CD4-positive, alpha-beta T cell treated with Interleukin-12 subunit alpha and Interleukin-12 subunit beta, for 1 hour (primary cell): ENCODE data around the gene DVL1.

Source experiments
- DNase-seq: peaks from one replicate; pipeline ENCODE4 v3.0.0-alpha.2; 2020

Gene DVL1

DNA sequence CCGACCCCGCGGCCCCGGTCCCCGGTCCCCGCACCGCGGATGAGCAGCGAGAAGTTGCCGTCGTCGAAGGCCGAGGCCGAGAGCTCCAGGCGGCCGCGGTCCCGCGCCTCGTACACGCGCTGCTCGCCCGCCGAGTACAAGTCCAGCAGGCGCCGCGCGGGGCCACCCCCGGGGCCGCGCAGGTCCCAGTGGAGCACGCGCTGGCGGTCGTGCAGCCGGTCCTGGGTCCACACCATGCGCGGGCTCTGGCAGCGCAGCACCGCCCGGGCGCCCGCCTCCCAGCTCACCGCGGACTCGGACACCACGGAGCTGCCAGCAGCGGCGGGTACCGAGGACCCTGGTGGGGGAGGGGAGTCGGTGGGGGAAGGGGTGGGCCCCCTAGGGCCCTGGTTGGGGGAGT lies 6.2 kb upstream of the DVL1 start:
- DNase-seq = no peak

DNA sequence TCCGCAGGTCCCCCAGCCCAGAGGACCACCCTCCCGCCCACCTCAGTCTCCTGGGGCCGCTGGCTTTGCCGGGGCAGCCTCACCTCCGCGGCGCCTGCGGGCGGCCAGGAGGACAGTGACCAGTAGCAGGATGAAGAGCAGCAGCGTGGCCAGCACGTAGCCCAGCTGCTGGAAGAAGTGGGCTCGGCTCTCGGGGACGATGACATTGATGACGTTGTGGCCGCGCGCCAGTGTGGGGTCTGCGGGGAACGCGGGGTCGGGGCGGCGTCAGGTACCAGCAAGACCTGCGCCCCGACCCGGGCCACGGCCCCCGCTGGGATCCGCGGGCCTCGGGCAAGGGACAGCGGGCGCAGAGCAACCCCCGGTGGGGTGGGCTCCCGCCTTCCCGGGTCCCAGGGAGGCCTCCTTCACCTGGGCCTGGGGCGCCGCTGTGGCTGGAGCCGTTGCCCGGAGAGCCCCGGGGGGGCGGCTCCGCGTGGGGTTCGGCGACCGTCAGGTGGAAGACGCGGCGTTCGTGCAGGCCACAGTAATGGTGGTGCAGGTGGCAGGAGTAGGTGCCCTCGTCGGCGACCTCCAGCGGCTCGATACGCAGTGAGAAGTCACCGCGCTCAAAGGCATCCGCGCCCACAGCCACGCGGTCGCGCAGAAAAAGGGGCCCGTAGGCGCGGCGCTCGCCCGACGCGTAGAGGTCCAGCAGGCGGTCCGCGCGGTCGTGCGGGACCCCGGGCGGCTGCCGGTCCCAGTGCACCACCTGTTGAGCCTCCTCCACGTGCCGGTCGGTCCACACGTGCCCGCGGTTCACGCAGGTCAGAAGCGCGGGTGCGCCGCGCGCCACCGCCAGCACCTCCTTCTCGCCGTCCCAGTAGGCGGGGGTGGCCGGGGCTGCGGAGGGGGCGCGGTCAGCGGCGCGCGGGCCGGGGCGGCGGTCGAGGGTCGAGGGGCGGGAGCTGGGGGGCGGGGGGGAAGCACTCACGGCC lies 5.3 kb upstream of the DVL1 start:
- DNase-seq = peak; percentile 37

GRCh38 chr1:1353389-1354151 lies 4.4 kb upstream of the DVL1 start:
- no peak for DNase-seq

DNA sequence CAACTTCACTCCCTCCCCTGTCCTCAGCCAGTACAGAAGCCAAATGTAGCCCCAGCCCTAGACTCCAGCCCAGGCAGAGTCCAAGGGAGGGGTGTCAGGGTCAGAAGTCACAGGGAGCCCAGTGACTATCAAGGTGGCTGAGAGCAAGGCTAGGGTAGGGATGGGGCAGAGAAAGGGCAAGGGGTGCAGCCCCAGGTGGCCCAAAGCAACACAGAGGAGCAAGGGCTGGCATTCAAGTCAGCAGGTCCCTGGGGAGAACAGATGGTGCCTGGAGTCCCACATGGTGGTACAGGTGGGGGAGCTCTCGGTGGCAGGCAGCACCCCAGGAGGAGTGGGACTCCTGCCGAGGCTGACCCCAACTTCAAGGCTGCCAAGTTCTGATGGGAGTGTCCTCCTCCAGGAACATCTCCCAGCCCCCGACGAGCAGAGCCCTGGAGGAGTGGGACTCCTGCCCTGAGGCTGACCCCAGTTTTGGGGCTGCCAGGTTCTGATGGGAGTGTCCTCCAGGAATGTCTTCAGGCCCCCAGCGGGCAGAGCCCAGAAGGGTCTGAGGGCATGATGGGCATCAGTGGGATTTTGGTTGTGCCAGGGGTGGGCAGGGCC lies 3.7 kb upstream of the DVL1 start:
- DNase-seq = no peak

DNA sequence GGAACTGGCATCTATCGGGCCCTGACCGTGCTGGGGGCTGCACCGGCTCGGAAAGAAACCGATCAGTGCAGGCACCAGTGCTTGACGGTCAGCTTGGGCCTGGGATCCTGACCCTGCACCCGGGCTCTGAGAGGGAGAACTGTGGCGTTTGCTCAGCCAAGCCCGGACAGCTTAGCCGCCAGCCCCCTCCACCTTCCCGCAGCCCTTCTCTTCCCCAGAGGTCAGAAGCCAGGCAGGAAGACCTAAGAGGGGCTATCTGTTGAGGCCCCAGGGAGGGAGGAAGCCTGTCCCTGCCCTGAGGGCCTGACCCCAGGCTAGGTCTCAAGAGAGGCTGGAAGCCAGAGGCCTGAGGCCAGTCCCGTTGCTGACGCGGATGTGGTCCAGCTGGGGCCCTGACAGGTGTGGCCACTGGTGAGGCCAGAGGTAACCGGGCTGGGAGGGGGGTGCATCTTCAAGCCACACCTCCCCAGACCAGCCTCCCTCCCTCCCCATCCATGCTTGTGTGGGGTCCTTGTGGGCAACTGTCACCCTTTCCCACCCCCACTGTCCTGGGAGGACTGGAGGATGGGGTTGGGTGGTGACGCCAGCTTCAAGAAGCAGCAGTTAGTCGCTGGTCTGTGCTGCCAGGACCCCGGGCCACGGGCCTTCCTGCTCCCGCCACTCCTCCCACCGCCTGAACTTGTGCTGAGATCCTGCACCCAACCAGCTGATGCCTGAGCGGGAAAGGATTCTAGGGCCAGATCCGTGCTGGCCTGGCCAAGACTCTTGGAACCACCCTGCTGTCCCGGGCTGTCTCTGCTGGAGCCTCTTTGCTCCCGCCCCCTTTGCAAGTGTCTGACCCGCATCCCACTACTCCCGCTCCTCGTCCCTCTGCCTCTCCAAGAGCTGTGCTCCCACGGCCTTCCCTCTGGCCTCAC lies 2.6 kb upstream of the DVL1 start:
- DNase-seq = no peak

DNA sequence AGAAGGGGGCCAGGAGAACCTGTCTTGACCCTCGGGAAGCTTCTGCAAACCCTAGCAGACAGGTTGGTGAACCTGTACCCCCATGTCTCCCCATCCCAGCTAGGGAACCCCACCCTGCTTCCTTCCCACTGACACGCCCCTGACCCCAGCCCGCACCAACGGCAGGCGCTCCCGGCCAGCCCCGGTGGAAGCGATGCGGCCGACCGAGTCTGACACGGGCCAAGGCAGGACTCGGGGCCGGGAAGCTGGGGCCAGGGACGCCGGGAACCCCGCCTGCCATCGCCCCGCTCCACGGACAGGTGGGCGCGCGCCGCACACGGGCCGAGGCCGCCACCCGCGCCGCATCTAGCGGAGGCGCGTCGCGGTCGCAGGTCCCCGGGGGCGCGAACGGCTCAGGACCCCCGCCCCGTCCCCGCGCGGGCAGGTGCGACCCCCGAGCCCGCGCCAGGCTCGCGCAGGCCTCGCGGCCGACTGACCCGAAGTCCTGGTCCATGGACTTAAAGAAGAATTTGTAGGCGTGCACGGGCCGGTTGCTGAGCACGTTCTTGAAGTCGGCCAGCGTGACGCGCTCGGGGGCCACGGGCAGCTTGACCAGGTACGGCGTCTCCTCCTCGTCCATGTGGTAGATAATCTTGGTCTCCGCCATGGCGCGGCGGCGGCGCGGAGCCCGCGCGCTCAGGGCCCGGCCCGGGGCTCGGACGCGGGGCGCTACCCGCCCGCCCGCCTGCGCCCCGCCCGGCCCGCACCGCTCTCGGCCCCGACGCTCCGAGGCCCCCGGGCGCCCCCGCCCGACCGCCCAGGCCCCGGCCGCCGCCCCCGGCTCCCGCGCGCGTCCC lies 580 bp downstream of the DVL1 start:
- no peak for DNase-seq

DNA sequence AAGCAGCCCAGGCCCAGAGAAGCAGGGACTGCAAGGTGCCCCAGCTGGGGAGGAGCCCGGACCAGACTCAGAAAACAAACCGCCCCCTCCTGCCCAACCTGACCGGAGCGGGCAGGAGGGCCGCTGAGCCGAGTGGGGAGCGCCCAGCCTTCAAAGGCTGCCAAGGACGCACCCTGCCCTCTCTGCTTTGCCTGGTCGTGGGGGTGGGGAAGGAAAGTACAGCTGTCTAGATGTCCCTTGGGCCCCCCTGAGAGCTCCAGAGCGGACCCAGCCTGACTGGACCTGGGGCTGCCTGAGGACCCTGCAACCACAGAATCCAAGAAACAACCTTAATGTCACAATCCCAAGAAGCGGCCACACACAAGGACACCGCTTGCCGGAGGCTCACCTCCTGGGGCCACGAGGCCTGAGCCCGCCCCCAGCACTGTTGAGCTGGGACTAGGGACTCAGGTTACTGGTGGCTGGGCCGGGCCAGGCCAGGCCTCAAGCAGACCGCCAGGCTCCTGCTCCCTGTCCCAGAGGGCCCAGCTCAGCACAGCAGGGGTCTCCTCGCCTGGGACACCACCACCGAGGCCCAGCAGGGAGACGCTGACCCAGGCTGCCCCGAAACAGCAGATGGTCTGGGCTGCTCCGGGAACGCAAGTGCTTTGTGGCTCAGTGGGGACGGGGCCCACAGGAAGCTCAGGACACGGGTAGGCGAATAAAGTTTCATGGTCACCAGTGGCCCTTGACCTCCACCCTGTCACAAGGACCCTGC lies 1.4 kb downstream of the DVL1 start:
- DNase-seq = no peak

DNA sequence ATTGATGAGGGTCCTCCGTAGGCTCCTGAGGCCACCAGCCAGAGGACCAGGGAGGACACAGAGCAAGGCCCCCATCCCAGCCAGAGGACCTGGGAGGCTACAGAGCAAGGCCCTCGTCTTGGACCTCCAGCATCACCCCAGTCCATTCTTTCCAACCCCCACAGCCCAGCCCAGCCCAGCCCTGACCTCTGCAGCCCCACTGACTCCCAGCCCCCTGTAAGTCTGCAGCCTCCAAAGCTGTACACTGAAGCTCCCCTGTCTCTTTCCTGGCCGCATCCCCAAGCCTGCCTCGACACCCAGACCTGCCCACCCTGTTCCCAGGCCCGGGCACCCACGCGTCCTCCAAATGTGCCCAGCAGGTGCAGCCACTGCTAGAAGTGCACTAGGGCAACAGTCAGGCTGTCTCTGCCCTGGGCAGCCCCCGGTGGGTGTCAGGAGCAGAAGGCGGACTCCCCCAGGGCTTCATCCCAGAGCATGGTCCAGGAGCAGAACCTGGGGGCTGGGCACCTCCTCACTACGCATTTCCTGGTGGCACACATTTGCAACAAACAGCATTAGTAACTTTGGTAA lies 2.1 kb downstream of the DVL1 start:
- no peak for DNase-seq

DNA sequence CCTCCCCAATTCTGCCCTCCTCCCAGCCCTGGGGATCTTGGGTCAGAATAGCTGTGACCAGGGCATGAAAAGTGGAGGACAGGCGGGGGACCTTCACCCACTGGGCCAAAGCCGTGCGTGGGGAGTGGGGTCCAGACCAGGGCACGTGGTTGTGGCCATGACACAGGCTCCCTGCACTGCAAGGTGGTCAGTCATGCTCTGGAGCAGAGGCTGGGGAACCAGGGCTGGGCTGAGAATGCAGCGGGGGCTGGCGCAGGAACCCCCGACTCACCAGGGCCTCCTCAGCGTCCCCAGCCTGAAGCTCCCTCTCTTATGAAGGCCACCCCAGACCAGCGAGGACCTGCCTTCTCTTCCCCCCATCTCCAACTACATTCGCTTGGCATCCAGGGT lies 2.7 kb downstream of the DVL1 start:
- no peak for DNase-seq

DNA sequence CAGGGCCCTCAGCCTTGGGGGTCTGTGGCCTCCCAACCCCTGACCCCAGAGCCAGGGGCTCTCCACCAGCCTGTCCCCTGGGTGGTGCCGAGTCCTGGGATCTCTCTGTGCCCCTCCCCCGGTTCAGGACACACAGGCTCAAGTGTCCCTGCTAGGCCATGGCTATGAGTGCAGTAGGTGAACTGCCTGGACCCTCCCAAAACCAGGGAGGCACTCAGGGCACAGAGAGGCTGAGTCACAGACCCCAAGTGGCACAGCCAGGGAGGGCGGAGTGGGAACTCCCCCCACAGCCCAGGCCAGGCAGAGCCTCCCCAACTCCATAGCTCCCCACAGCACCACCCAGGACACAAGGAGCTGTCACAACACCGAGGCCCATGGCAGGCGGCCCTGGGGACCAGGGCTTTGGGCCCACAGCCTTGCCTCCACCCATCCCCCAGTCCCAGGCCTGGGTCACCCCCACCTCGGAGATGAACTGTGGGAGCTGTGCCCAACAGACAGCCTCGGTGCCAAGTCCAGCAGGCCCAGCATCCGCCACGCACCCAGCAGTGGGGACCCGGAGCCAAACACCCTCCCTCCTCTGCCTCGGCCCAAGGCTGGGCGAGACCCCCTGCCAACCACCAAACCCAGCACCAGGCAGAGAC lies 3.2 kb downstream of the DVL1 start:
- no peak for DNase-seq

DNA sequence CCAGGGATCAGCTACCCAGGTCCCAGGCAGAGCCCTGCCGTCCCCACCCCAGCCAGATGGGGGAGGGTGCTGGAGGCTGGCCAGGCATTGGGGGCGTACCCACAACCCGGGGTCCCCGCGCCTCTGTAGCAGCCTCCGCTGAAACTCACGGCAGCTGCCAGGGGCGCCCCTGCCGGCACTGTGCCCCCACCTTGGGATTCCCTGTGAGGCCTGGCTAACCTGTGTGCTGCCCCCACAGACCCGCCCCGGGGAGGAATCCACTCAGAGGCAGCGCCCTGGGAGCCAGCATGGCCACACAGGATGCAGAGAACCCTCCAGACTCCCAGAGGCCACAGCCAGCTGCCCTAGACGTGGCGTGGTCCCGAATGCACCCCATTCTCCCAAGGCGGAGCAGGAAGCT lies 3.8 kb downstream of the DVL1 start:
- no peak for DNase-seq

DNA sequence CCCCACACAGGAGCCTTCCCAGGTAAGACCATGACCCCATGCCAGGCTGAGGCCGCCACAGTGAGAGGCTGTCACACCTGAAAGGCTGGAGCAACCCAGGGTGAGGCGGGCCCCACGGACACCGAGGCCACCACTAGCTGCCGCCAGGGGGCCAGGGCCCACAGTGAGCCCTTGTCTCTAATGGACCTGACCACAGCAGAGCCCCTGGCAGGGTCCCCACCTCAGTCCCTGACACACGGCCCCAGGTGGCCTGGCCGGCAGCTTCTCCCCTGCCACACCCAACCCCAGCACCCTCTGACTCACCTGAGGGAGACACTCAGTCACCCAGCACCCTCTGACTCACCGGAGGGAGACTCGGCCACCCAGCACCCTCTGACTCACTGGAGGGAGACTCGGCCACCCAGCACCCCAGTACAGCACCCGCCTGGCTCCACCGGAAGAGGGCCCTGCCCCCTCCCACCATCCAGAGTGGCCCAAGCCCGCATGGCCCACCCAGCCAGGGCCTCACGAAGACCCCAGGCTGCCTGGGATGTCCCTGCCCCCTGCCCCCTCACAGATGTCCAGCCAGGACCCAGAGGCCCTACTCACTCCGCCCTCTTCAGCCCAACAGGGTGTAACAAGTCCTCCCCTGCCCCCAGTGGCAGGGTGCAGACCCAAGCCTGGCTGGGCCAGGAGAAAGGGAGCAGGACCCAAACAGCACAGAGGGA lies 4.4 kb downstream of the DVL1 start:
- DNase-seq = no peak

DNA sequence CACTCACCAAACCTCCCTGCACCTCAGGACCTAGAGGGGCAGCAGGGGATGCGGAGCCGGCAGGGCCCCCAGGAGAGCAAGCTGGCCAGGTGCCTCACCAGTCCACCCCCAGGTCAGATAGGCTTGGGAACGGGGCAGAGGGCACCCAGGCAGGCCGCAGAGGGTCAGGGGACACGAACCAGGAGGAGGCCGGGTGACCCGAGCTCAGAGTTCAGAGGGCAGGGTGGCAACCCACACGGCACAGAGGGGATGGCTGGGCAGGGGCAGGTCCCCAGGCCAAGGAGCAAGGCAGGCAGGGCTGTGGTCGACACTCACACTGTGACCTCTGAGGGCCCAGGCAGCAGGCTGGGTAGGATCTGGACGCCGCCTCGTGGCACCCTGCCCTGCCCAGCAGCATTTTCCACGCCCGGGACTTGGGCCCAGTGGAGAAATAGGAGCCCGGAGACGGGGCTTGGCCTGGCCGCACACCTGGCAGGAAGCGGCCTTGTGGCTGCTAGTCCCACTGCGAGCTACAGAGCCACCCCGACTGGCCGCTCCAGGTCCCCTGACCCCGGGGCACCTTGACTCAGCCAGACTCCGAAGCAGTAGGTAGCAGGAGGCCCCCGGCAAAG lies 5.3 kb downstream of the DVL1 start:
- DNase-seq = no peak

GRCh38 chr1:1342584-1343115 lies 6.6 kb downstream of the DVL1 start:
- no peak for DNase-seq

DNA sequence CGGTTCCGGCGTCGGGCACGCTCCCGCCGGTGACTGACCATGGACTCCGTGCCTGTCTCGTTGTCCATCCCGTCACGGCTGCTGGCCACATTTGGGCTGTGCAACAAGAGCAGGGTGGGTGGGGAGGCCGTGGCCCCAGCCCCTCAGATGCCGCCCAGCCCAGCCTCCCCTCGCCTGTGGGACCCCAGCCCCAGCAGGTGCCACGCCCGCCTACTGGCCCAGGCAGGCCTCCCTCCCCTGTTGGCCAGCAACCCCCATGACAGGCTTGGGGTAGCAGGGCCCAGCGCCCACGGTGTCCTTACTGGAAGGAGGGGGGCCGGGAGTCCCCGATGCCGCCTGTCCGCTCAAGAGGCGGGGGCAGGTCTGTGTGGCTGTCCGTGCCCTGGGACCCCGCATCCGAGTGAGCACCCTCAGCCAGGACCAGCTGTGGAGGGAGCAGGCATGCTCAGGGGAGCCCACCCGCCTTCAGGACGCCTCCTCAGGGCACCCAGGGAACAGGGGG lies 7.1 kb downstream of the DVL1 start:
- no peak for DNase-seq

DNA sequence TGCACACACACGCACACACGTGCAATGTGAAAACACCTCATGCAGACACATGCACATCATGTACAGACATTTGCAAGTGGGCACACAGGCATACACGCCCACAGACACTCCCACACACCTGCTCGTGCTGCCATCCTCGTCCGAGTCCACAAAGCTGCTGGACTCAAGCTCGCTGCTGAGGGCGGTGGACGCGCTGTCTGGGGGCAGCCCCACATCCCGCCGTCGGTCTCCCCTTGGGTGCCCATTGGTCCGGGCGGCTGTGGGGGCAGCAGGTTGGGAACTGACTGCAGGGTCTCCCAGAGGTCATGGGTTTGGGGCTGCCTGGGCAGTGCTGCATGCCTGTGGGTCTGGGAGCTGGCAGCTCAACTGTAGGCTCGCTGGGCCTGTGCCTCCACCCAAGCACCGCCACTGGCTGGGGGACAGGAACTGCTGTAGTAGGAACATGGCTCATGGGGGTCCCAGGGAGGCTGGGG lies 7.6 kb downstream of the DVL1 start:
- no peak for DNase-seq

GRCh38 chr1:1340791-1341548 lies 8.2 kb downstream of the DVL1 start:
- no peak for DNase-seq
